OCI-LY1 (cell line): ENCODE data around the gene IQSEC1.

Experiments
- EZH2 ChIP-seq: fragments of 200-600 bp; sonication (generic), shearing (Covaris generic); IDR thresholded peaks from 2 replicates; pipeline ENCODE4 v1.8.0; 2017; ENCODE audit warnings: borderline replicate concordance, mixed run types, mild to moderate bottlenecking, antibody characterized with exemption, low read length, moderate library complexity, mixed read lengths
- TF ChIP-seq, protein P1 (sequence below): fragments of 200-600 bp; sonication (generic), shearing (Covaris generic); IDR thresholded peaks from 2 replicates; pipeline ENCODE4 v1.5.1; 2017; ENCODE audit warnings: mild to moderate bottlenecking, antibody characterized with exemption, low read length, moderate library complexity, mixed read lengths

DNA sequence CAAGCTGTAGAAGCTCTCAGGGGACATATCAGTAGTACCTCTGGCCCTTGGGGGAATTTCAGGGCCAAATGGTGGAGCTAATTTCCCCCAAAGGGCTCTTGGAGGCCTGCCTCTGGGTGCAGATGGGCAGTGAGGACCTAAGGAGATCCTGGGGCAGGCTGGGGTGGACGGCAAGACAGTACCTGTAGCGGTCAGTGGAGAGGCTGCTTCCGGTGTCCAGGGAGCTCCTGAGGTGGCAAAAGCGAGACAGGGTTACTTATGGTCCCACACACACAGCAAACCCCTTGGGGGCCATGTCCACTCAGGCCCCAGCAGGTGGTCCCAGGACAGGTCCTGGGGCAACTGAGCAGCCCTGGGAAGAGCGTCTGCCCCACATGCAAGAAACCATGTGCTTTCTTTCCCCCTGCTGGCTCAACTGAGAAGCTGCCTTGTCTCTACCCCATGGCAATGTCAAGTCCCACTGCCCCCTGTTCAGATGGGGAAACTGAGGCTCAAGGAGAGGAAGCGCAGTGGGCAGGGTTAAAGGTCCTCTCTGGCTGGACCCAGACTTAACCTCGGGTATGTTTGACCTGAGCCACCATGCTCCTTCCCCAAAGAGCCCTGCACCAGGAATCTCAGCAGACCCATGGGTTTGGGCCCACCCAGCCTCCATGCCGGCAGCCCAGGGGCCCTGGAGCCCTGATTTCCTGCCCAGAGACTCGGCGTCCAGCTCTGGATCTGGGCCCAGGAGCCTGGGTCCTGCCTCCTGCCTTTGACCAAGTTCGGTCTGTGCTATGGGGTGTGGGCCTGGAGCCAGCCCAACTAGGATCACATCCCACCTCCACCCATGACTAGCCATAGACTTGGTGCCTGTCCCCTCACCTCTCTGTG lies 25.7 kb downstream of the IQSEC1 start:
- TF ChIP-seq, protein P1, sequence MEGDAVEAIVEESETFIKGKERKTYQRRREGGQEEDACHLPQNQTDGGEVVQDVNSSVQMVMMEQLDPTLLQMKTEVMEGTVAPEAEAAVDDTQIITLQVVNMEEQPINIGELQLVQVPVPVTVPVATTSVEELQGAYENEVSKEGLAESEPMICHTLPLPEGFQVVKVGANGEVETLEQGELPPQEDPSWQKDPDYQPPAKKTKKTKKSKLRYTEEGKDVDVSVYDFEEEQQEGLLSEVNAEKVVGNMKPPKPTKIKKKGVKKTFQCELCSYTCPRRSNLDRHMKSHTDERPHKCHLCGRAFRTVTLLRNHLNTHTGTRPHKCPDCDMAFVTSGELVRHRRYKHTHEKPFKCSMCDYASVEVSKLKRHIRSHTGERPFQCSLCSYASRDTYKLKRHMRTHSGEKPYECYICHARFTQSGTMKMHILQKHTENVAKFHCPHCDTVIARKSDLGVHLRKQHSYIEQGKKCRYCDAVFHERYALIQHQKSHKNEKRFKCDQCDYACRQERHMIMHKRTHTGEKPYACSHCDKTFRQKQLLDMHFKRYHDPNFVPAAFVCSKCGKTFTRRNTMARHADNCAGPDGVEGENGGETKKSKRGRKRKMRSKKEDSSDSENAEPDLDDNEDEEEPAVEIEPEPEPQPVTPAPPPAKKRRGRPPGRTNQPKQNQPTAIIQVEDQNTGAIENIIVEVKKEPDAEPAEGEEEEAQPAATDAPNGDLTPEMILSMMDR = no peak; the same call in 1 of the 2 replicates
- TF ChIP-seq EZH2 = no peak
